Panc1 (cell line): ENCODE results near the gene TIMP3.

ENCODE experiments used
- CTCF ChIP-seq: fragments of 450-650 bp; IDR thresholded peaks from 2 replicates; pipeline ENCODE4 v1.5.1; 2017; ENCODE audit warnings: mild to moderate bottlenecking
- POLR2AphosphoS5 ChIP-seq: IDR thresholded peaks from 2 replicates; pipeline ENCODE4 v1.6.1; 2012; ENCODE audit warnings: mild to moderate bottlenecking, low read depth, low read length, moderate library complexity
- SIN3A ChIP-seq: IDR thresholded peaks from 2 replicates; pipeline ENCODE4 v1.6.1; 2012; ENCODE audit warnings: low read depth, mild to moderate bottlenecking, low read length, moderate library complexity, borderline replicate concordance; ENCODE audit not compliant: insufficient read depth

GRCh38 chr22:32791056-32791455 is 10.4 kb upstream of the TIMP3 start:
- TF ChIP-seq CTCF (no peak), SIN3A (no peak), POLR2AphosphoS5 (no peak)
